ENCODE results near the gene JAK1.

GRCh38 chr1:64848136-64848535 is 118.2 kb downstream of the JAK1 start:
- TF ChIP-seq POLR2AphosphoS5 (IDR thresholded peaks at IDR 0.05) = no peak
- no peak for TF ChIP-seq EP300 (IDR thresholded peaks at IDR 0.05)

Measured in sigmoid colon (tissue), 4 donors.